AG04450 (cell line): ENCODE data around the gene ACTR2. TPM values are rescaled to one million over a fixed set of nuclear protein-coding genes. Genes with fewer than 3 reads are reported as not detected.
"Not testable (repeated sequence)": the region's sequence is repeated elsewhere in the genome, so short reads cannot be mapped to it uniquely, and the experiment has no call there.

Source experiments
- CTCF ChIA-PET: fragments of 300-600, 350-600 bp; formaldehyde crosslinking; extraction: SDS; loops from one replicate; lab custom pipeline; 2022; ENCODE audit warnings: antibody characterized with exemption, inconsistent platforms; lab: Charles Lee
- POLR2A ChIA-PET: fragments of 350-600 bp; formaldehyde crosslinking; extraction: SDS; loops from one replicate; lab custom pipeline; 2021; ENCODE audit warnings: antibody characterized with exemption, inconsistent platforms; lab: Yijun Ruan, JAX
- DNase-seq: peaks from one replicate; pipeline ENCODE4 v3.0.0-alpha.2; 2011; ENCODE audit warnings: low read depth, low spot score
- H3K27ac ChIP-seq: one replicate; pipeline ENCODE4 v1.5.1; 2012; ENCODE audit warnings: low read depth, low read length, control low read depth
- H3K27me3 ChIP-seq: one replicate; pipeline ENCODE4 v1.6.0; 2012; ENCODE audit warnings: low read length; ENCODE audit not compliant: control insufficient read depth, insufficient read depth
- H3K4me3 ChIP-seq: 2 replicates; pipeline ENCODE4 v1.5.1; 2011; ENCODE audit warnings: mild to moderate bottlenecking, low read depth, low read length, control low read depth
- H3K9me3 ChIP-seq: 2 replicates; pipeline ENCODE4 v1.5.1; 2012; ENCODE audit warnings: low read length; ENCODE audit not compliant: control insufficient read depth, insufficient read depth
- polyA plus RNA-seq: library from polyadenylated mRNA; depleted of rRNA; stranded (reverse); fragments of >200 nt; gene quantifications from 2 replicates; pipeline ENCODE4 v1.2.3, GENCODE V29; 2011
- TF ChIP-seq, protein P1 (sequence below): IDR thresholded peaks from 2 replicates; pipeline ENCODE4 v1.5.1; 2011; ENCODE audit warnings: low read depth, low read length, control low read depth, inconsistent platforms

The ACTR2 gene
- polyA plus RNA-seq, 1 experiment = 240 TPM

DNA sequence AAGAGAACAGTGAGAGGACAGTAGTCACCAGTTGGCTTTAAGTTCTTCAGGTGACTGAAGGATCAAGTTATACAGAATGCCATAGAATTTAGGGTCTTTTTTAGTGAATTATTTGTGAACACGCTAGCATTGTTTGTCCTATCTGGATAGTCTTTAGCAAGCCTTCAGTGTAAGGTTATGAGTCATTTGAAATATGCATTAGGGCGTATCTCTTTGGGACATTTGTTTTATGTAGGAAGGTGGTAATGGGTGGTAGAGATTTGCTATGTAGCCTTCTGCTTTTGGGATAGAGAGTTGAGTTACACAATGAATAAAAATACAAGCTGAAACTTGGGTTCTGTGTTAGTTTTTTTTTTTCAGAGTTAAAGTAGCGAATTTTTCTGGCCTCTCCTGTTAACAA, 13.0 kb downstream of the ACTR2 start:
- Histone ChIP-seq H3K27me3 (no peaks in the 10 kb centered on the region), H3K4me3 (no peak overlapping the region), H3K27ac (no peak overlapping the region), H3K9me3 (no peaks in the 10 kb centered on the region)
- no peak for DNase-seq
- ChIA-PET POLR2A (no interaction called here), CTCF (interaction anchor here (0.7 kb wide), 1 partner anchor 85 kb away, joined by 4 read pairs; no protein-coding TSS in a partner anchor)
- TF ChIP-seq, protein P1, sequence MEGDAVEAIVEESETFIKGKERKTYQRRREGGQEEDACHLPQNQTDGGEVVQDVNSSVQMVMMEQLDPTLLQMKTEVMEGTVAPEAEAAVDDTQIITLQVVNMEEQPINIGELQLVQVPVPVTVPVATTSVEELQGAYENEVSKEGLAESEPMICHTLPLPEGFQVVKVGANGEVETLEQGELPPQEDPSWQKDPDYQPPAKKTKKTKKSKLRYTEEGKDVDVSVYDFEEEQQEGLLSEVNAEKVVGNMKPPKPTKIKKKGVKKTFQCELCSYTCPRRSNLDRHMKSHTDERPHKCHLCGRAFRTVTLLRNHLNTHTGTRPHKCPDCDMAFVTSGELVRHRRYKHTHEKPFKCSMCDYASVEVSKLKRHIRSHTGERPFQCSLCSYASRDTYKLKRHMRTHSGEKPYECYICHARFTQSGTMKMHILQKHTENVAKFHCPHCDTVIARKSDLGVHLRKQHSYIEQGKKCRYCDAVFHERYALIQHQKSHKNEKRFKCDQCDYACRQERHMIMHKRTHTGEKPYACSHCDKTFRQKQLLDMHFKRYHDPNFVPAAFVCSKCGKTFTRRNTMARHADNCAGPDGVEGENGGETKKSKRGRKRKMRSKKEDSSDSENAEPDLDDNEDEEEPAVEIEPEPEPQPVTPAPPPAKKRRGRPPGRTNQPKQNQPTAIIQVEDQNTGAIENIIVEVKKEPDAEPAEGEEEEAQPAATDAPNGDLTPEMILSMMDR = no peak

DNA sequence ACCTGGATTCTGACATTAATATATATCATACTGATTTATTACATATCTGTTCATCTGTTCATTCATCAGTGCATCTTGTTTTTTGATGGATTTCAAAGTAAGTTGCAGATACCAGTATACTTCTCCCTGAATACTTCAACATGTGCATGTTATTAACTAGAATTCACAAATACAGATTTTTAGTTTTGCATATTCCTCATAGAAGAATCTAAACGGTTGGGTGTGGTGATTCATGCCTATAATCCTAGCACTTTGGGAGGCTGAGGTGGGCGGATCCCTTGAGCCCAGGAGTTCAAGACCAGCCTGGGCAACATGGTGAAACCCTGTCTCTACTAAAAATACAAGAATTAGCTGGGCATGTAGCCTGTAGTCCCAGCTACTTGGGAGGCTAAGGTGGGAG, 16.8 kb downstream of the ACTR2 start:
- not testable (repeated sequence) for H3K4me3 ChIP-seq, H3K27ac ChIP-seq, H3K9me3 ChIP-seq, H3K27me3 ChIP-seq, DNase-seq
- CTCF ChIA-PET = interaction anchor here (1.7 kb wide), 1 partner anchor 308 kb away, joined by 5 read pairs; no protein-coding TSS in a partner anchor
- POLR2A ChIA-PET = interaction anchor here (0.6 kb wide), 1 partner anchor 113 kb away, joined by 6 read pairs; no protein-coding TSS in a partner anchor

DNA sequence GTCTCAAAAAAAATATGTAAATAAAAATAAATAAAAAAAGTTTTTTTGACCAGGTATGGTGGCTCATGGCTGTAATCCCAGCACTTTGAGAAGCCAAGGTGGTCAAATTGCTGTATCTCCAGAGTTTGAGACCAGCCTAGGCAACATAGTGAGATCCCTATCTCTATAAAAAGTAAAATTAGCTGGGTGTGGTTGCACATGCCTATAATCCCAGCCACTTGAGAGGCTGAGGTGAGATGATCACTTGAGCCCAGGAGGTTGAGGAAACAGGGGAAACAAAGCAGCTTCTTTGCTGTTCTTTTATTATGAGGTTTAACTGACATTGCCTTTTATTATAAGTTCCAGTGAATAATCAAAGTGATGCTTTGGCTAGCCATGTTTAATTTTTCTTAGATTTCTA, 25.0 kb downstream of the ACTR2 start:
- TF ChIP-seq, protein P1 = no peak
- ChIA-PET POLR2A (no interaction called here), CTCF (interaction anchor here (3.9 kb wide), 1 partner anchor 13 kb away, joined by 22 read pairs; no protein-coding TSS in a partner anchor)
- DNase-seq = no peak
- Histone ChIP-seq H3K27ac (no peak overlapping the region), H3K4me3 (no peak overlapping the region), H3K27me3 (no peaks in the 10 kb centered on the region), H3K9me3 (no peaks in the 10 kb centered on the region)

DNA sequence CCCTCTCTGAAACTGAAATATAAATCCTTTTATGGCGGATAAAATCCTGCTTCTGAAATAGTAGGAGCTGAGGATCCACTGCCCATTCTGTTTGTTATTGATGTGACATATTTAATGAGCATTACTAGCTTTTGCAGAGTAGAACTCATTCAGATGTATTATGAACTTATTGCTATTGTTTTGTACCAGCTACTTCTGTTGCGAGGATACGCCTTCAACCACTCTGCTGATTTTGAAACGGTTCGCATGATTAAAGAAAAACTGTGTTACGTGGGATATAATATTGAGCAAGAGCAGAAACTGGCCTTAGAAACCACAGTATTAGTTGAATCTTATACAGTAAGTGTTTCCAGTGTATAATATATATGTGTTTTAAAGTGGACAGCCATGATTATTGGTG, 27.7 kb downstream of the ACTR2 start:
- Histone ChIP-seq H3K9me3 (no peaks in the 10 kb centered on the region), H3K27ac (no peak overlapping the region), H3K4me3 (no peak overlapping the region), H3K27me3 (no peaks in the 10 kb centered on the region)
- ChIA-PET POLR2A (no interaction called here), CTCF (interaction anchor here (2.0 kb wide), 1 partner anchor 10 kb away, joined by 7 read pairs; no protein-coding TSS in a partner anchor)
- TF ChIP-seq, protein P1 = no peak
- DNase-seq = no peak

DNA sequence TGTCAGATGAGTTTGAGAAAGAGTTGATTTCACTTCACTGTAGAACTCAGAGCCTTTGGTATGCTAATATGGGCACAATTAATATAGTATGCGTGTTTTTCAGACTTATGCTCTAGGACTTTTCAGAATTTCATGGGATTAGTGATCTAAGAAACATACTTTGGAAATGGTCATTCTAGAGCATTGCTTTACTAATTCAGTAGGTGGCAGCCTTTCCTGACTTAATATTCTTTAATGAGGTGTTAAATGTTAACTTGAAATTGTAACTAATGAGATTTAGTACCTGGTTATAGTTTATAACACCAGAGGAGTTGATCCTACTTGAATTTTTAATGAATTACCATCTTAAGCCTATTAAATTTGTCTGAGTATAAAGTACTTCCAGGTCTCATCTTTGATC, 28.4 kb downstream of the ACTR2 start:
- no peak for DNase-seq
- Histone ChIP-seq H3K4me3 (no peak overlapping the region), H3K27ac (no peak overlapping the region), H3K27me3 (no peaks in the 10 kb centered on the region), H3K9me3 (no peaks in the 10 kb centered on the region)
- ChIA-PET POLR2A (no interaction called here), CTCF (interaction anchor here (2.0 kb wide), 1 partner anchor 9 kb away, joined by 7 read pairs; no protein-coding TSS in a partner anchor)
- TF ChIP-seq, protein P1 = no peak

DNA sequence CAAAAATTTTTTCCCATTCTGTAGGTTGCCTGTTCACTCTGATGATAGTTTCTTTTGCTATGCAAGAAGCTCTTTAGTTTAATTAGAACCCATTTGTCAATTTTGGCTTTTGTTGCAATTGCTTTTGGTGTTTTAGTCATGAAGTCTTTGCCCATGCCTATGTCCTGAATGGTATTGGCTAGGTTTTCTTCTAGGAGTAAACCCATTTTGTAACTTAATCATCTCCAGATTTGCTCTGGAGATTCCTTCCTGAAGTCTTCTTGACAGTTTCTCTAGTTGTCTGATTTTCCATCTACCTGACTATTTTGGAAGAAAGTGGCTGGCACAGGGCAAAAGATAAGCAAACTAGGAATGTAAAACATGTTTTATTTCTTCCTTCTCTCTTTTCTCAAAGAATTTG, 30.2 kb downstream of the ACTR2 start:
- DNase-seq, H3K9me3 ChIP-seq, POLR2A ChIA-PET, H3K4me3 ChIP-seq, H3K27me3 ChIP-seq, H3K27ac ChIP-seq: not testable (repeated sequence)
- CTCF ChIA-PET = interaction anchor here (1.1 kb wide), 1 partner anchor 316 kb away, joined by 3 read pairs; no protein-coding TSS in a partner anchor
